Spinal cord (tissue), 10 donors: Measurements from ENCODE around the gene TMEM259. TPM values are rescaled to one million over a fixed set of nuclear protein-coding genes. Genes with fewer than 3 reads are reported as not detected.
"Not testable (repeated sequence)": the region's sequence is repeated elsewhere in the genome, so short reads cannot be mapped to it uniquely, and the experiment has no call there.

ENCODE experiments used
- DNase-seq, 6 donors: peaks; one replicate each; pipeline versions ENCODE4 v3.0.0 to v3.0.0-alpha.2; 2013 to 2015; ENCODE audit warnings: low spot score in 6 of 6, low read depth in 4 of 6
- H3K27ac ChIP-seq: one replicate; pipeline ENCODE4 v1.5.1; 2013; ENCODE audit warnings: low read depth, low read length, control low read depth
- H3K27me3 ChIP-seq: one replicate; pipeline ENCODE4 v1.6.1; 2013; ENCODE audit warnings: low read length; ENCODE audit not compliant: control insufficient read depth, insufficient read depth
- H3K36me3 ChIP-seq: one replicate; pipeline ENCODE4 v1.6.1; 2013; ENCODE audit warnings: low read length; ENCODE audit not compliant: control insufficient read depth, insufficient read depth
- H3K4me1 ChIP-seq: one replicate; pipeline ENCODE4 v1.6.1; 2013; ENCODE audit warnings: low read length; ENCODE audit not compliant: control insufficient read depth, insufficient read depth
- H3K4me3 ChIP-seq: one replicate; pipeline ENCODE4 v1.5.1; 2013; ENCODE audit warnings: low read depth, low read length, control low read depth
- H3K9me3 ChIP-seq: one replicate; pipeline ENCODE4 v1.6.1; 2013; ENCODE audit warnings: low read length; ENCODE audit not compliant: control insufficient read depth, insufficient read depth
- WGBS: methylation state at CpG from one replicate; pipeline ENCODE4 v1.1.5; 2013; ENCODE audit warnings: missing lambda C conversion rate; ENCODE audit not compliant: insufficient coverage; 5-methylcytosine and 5-hydroxymethylcytosine counted together
- polyA plus RNA-seq, 2 donors: library from polyadenylated mRNA; unstranded; fragments of 120-200 nt; gene quantifications; one replicate each; pipeline ENCODE4 v1.2.1, GENCODE V29; 2013; ENCODE audit not compliant: insufficient read length in 2 of 2
- total RNA-seq, 2 donors: library from RNA; depleted of rRNA in 1 of 2; stranded (reverse); fragments of 120-200 nt in 1 of 2; fragments of >200 nt in 1 of 2; gene quantifications; one replicate each; pipeline versions ENCODE4 v1.2.3 to v1.2.4, GENCODE V29; 2013 to 2014
- donor health status: healthy.

TMEM259 gene
- total and polyA plus RNA-seq, 4 donors = 32.7 to 191 (median 130) TPM

DNA sequence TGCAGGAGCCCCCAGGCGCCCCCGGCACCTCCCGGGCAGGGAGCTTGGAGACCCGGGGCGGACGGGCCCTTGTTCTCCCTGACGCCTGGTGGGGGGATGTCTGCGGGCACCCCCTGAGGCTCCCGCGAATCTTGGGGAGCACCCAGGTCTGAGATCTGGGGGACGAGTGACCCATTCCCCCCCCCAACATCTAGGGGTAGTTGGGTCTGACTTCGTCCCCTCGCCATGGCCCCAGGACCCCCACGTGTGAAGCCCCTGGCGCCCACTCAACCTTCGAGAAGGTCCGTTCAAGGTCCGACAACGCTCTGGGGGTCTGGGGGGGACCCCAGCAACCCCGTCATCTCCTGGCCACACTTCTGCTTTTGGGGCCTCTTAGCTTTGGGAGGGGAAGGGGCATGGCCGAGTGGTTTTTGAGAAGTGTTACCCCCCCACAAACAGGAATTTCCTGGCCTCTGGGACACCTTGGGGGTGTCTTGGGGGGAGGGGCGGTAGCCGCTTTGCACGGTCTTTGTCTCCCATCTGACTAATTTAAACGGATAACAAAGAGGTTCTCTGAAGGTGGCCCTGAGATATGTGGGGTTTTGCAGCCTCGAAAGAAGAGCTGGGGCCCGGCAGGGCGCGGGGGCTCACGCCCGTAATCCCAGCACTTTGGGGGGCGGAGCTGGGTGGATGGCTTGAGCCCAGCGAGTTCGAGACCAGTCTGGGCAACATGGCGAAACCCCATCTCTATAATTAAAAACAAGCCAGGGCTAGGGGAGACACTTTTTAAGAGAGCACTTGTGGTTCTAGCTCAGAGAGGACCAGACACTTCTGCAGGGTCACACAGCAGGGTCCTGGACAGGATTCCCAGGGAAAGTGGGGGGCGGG lies 6.1 kb upstream of the TMEM259 start:
- Histone ChIP-seq H3K4me1 (peaks cover 30% of the 10 kb centered on the region), H3K27me3 (peaks cover 22% of the 10 kb centered on the region), H3K27ac (peak overlapping the region; percentile 69), H3K36me3 (peaks cover 3% of the 10 kb centered on the region), H3K4me3 (peak overlapping the region; percentile 59), H3K9me3 (no peaks in the 10 kb centered on the region)
- 2% methylated on average over 20 of the region's 36 CpGs for WGBS
- DNase-seq = peak in 2 of 6 donors; percentile 12 to 35

- Histone ChIP-seq H3K4me1 (peaks cover 36% of the 10 kb centered on the region), H3K27ac (peak within 1 kb of the TSS; percentile 69), H3K4me3 (peak within 1 kb of the TSS; percentile 59), H3K27me3 (peaks cover 22% of the 10 kb centered on the region), H3K9me3 (no peaks in the 10 kb centered on the region), H3K36me3 (peaks cover 3% of the 10 kb centered on the region)
- WGBS = 2% methylated on average over 60 of the region's 63 CpGs
- DNase-seq = peak in 2 of 6 donors; percentile 67 to 82
These were observed 5.2 kb upstream of the TMEM259 start, which contains the start of gene CNN2 for GRCh38 chr19:1025960-1026782. CNN2 (plus strand) TSS chr19:1026608; CDS start chr19:1026662, 54 bp downstream.

- H3K27ac ChIP-seq, DNase-seq, H3K36me3 ChIP-seq, H3K9me3 ChIP-seq, H3K4me3 ChIP-seq: not testable (repeated sequence)
- Histone ChIP-seq H3K4me1 (peaks cover 41% of the 10 kb centered on the region), H3K27me3 (peaks cover 22% of the 10 kb centered on the region)
- whole genome bisulfite sequencing = 83% methylated on average over 1 of the region's 6 CpGs
These were observed 4.2 kb upstream of the TMEM259 start for GRCh38 chr19:1025080-1025479.

DNA sequence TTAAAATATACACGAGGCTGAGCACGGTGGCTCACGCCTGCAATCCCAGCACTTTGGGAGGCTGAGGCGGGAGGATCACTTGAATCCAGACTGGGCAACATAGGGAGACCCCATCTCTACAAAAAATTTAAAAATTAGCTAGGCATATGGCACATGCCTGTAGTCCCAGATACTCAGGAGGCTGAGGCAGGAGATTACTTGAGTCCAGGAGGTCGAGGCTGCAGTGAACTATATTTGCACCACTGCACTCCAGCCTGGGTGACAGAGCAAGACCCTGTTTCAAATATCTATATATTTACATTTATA lies 2.9 kb upstream of the TMEM259 start:
- H3K36me3 ChIP-seq = peaks cover 16% of the 10 kb centered on the region
- 100% methylated on average over 3 of the region's 5 CpGs for WGBS
- H3K4me3 ChIP-seq, H3K27ac ChIP-seq, DNase-seq, H3K9me3 ChIP-seq: not testable (repeated sequence)
- peaks cover 22% of the 10 kb centered on the region for H3K27me3 ChIP-seq
- peaks cover 53% of the 10 kb centered on the region for H3K4me1 ChIP-seq

- H3K27ac ChIP-seq = peak overlapping the region; percentile 40
- no peak for DNase-seq
- H3K36me3 ChIP-seq = peaks cover 46% of the 10 kb centered on the region
- no peaks in the 10 kb centered on the region for H3K9me3 ChIP-seq
- H3K4me1 ChIP-seq = peaks cover 57% of the 10 kb centered on the region
- no peaks in the 10 kb centered on the region for H3K27me3 ChIP-seq
- 4% methylated on average over 59 of the region's 60 CpGs for WGBS
- peak overlapping the region; percentile 83 for H3K4me3 ChIP-seq
These were observed 699 bp downstream of the TMEM259 start for GRCh38 chr19:1019980-1020867.

DNA sequence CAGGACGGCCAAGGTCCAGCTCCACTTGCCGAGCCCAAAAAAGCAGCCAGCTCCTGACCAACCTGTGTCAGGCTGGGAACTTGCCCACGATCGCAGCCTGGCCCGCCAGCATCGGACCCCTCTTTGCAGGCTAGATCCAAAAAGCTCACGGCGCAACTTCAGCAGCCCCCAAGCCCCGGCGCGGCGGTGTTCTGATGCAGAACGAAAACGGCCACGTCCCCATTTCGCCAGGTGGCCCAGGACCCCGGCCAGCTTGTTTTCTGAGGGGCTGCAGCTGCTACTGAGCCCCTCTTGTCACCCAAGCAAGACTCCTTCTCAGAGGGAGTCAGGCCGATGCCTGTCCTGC lies 1.3 kb downstream of the TMEM259 start:
- no peak overlapping the region for H3K27ac ChIP-seq
- H3K9me3 ChIP-seq = no peaks in the 10 kb centered on the region
- H3K4me3 ChIP-seq = peak overlapping the region; percentile 83
- no peaks in the 10 kb centered on the region for H3K27me3 ChIP-seq
- peaks cover 61% of the 10 kb centered on the region for H3K4me1 ChIP-seq
- WGBS = 75% methylated on average over 17 of the region's 18 CpGs
- DNase-seq = no peak
- peaks cover 52% of the 10 kb centered on the region for H3K36me3 ChIP-seq

DNA sequence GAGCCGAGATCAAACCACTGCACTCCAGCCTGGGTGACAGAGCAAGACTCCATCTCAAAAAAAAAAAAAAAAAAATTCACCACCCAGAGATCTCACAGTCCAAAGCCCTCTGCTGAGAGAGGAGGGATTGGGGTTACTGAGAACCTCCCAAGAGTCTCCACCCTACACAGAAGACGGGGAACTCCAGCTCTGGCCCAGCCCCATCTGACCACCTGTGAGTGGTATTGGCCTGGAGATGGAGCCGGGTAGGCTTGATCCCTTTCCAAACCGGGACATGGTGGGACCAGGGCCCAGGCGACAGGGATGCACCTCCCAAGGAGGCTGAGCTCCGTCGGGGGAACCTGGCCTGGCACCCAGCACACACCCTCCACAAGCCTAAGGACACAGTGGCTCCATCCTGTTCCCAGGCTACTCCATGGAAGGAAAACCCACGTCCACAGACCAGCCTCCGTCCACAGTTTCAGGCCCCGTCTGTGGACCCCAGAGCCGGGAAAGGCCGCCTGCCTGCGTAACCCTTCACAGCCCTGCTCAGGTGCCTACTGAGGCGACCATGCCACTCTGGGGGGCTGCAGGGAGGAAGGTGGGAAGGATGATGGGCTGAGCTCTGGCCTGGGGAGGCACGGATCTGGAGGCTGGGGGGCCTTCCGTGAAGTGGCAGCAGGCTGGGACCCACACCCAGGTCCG lies 1.8 kb downstream of the TMEM259 start:
- Histone ChIP-seq H3K9me3 (no peaks in the 10 kb centered on the region), H3K4me3 (no peak overlapping the region), H3K4me1 (peaks cover 61% of the 10 kb centered on the region), H3K27ac (no peak overlapping the region), H3K27me3 (no peaks in the 10 kb centered on the region), H3K36me3 (peaks cover 58% of the 10 kb centered on the region)
- no peak for DNase-seq
- 71% methylated on average over 15 of the region's 17 CpGs for WGBS

GRCh38 chr19:1018393-1018792 lies 2.5 kb downstream of the TMEM259 start:
- no peak overlapping the region for H3K27ac ChIP-seq
- WGBS = 83% methylated on average over 3 of the region's 5 CpGs
- H3K36me3 ChIP-seq = peaks cover 64% of the 10 kb centered on the region

DNA sequence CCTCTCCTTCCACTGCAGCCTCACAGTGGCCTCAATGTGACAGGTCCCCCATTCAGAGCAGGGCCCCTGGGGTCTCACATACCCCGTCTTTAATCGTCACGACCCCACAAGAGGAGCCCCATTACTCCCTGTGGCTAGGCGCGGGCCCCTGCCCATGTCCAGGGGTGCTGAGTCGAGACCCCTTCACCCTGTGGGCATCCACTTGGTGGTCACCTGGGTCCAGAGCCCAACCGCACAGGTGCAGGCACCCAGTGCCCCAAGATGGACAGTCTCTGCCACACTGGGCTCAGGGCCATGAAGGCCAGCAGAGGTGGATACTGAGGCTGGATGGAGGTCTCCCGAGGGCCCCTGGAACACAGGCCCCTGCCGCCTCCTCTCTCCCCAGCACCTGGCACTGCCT lies 3.0 kb downstream of the TMEM259 start:
- Histone ChIP-seq H3K27me3 (no peaks in the 10 kb centered on the region), H3K4me3 (no peak overlapping the region), H3K4me1 (peaks cover 61% of the 10 kb centered on the region), H3K36me3 (peaks cover 69% of the 10 kb centered on the region), H3K9me3 (no peaks in the 10 kb centered on the region), H3K27ac (no peak overlapping the region)
- 93% methylated on average over 7 of the region's 9 CpGs for WGBS
- no peak for DNase-seq

More at GRCh38 chr19:1018393-1018792, 2.5 kb downstream of the TMEM259 start:
- Histone ChIP-seq H3K4me1 (peaks cover 61% of the 10 kb centered on the region), H3K9me3 (no peaks in the 10 kb centered on the region), H3K4me3 (no peak overlapping the region), H3K27me3 (no peaks in the 10 kb centered on the region)
- DNase-seq = no peak
